SK-N-SH (cell line): ENCODE measurements around the gene PIAS1. TPM values are rescaled to one million over a fixed set of nuclear protein-coding genes. Genes with fewer than 3 reads are reported as not detected.

Experiments used
- CTCF ChIA-PET: fragments of 300-600, 350-600 bp; formaldehyde crosslinking; extraction: SDS; loops from one replicate; lab custom pipeline; 2021; lab: Yijun Ruan, JAX
- POLR2A ChIA-PET: fragments of 350-600 bp; sonication (Branson Sonifier 250); formaldehyde crosslinking; extraction: SDS; loops from one replicate; lab custom pipeline; 2020; ENCODE audit warnings: antibody characterized with exemption, inconsistent platforms; lab: Yijun Ruan, JAX
- DNase-seq: peaks from one replicate; pipeline ENCODE4 v3.0.0; 2012
- H2AFZ ChIP-seq: fragments of 200-600 bp; sonication (generic); 2 replicates; pipeline ENCODE4 v1.8.1; 2016; ENCODE audit warnings: antibody characterized with exemption, mild to moderate bottlenecking, low read depth
- H3F3A ChIP-seq: fragments of 200-600 bp; sonication (generic); replicated peaks from 2 replicates; pipeline ENCODE3; 2016; ENCODE audit warnings: antibody characterized with exemption, mild to moderate bottlenecking; ENCODE audit not compliant: insufficient read depth
- H3K27ac ChIP-seq, 2 experiments: fragments of 200-500 bp in 1 of 2; fragments of 200-600 bp in 1 of 2; sonication (Bioruptor generic) in 1 of 2; sonication (generic), shearing (Covaris generic) in 1 of 2; 2 replicates each; pipeline versions ENCODE4 v1.5.1 to v1.6.1; 2014 to 2016; ENCODE audit warnings: low read depth in 2 of 2, inconsistent platforms in 1 of 2, low read length in 1 of 2, mild to moderate bottlenecking in 1 of 2, mixed read lengths in 1 of 2
- H3K27me3 ChIP-seq: fragments of 200-600 bp; sonication (generic), shearing (Covaris generic); 2 replicates; pipeline ENCODE4 v1.6.1; 2016; ENCODE audit warnings: mixed run types; ENCODE audit not compliant: insufficient read depth
- H3K36me3 ChIP-seq, 2 experiments: fragments of 200-500 bp in 1 of 2; fragments of 200-600 bp in 1 of 2; sonication (Bioruptor generic) in 1 of 2; sonication (generic) in 1 of 2; replicated peaks in 1 of 2; 2 replicates each; pipeline versions ENCODE3 to v1.5.1; 2014 to 2016; ENCODE audit warnings: low read length in 1 of 2, mild to moderate bottlenecking in 1 of 2; ENCODE audit not compliant: insufficient read depth in 2 of 2, control insufficient read depth in 1 of 2
- H3K4me1 ChIP-seq, 2 experiments: fragments of 200-500 bp in 1 of 2; fragments of 200-600 bp in 1 of 2; sonication (Bioruptor generic) in 1 of 2; sonication (generic), shearing (Covaris generic) in 1 of 2; 2 replicates each; pipeline versions ENCODE4 v1.5.1 to v1.6.1; 2014 to 2016; ENCODE audit warnings: low read depth in 1 of 2, low read length in 1 of 2, mixed run types in 1 of 2; ENCODE audit not compliant: insufficient read depth in 2 of 2, control insufficient read depth in 1 of 2
- H3K4me2 ChIP-seq: fragments of 200-600 bp; sonication (generic), shearing (Covaris generic); 2 replicates; pipeline ENCODE4 v1.6.1; 2017; ENCODE audit warnings: mixed run types
- H3K4me3 ChIP-seq, 2 experiments: fragments of 200-500 bp in 1 of 2; fragments of 200-600 bp in 1 of 2; sonication (Bioruptor generic) in 1 of 2; sonication (generic), shearing (Covaris generic) in 1 of 2; 2 replicates each; pipeline versions ENCODE4 v1.5.1 to v1.8.1; 2014 to 2016; ENCODE audit warnings: low read depth in 2 of 2, inconsistent platforms in 1 of 2, low read length in 1 of 2, mild to moderate bottlenecking in 1 of 2, mixed read lengths in 1 of 2, moderate library complexity in 1 of 2
- H3K79me2 ChIP-seq: fragments of 200-600 bp; sonication (generic); 2 replicates; pipeline ENCODE4 v1.8.1; 2017; ENCODE audit warnings: mild to moderate bottlenecking; ENCODE audit not compliant: insufficient read depth
- H3K9ac ChIP-seq: fragments of 200-600 bp; sonication (generic); 2 replicates; pipeline ENCODE4 v1.6.1; 2017; ENCODE audit warnings: mixed run types
- H3K9me2 ChIP-seq: fragments of 200-600 bp; sonication (generic); 2 replicates; pipeline ENCODE4 v1.6.1; 2017; ENCODE audit warnings: mixed run types
- H3K9me3 ChIP-seq: fragments of 200-600 bp; sonication (generic); 2 replicates; pipeline ENCODE4 v1.6.1; 2017; ENCODE audit warnings: mixed run types, mild to moderate bottlenecking, moderate library complexity
- H4K20me1 ChIP-seq: fragments of 200-600 bp; sonication (generic); 2 replicates; pipeline ENCODE4 v1.6.1; 2017; ENCODE audit warnings: mild to moderate bottlenecking, mixed run types; ENCODE audit not compliant: insufficient read depth
- EZH2phosphoT487 ChIP-seq: fragments of 200-600 bp; sonication (generic); IDR thresholded peaks from 2 replicates; pipeline ENCODE4 v1.6.1; 2017; ENCODE audit warnings: low read depth, mixed run types, mild to moderate bottlenecking, antibody characterized with exemption, moderate library complexity, borderline replicate concordance
- JUND ChIP-seq: IDR thresholded peaks from 2 replicates; pipeline ENCODE4 v1.4.0; 2012
- MEF2A ChIP-seq: IDR thresholded peaks from 2 replicates; pipeline ENCODE4 v1.4.0; 2012; ENCODE audit warnings: low read depth, borderline replicate concordance
- NRF1 ChIP-seq: IDR thresholded peaks from 2 replicates; pipeline ENCODE4 v1.6.1; 2012; ENCODE audit warnings: low read depth, mild to moderate bottlenecking, low read length
- RCOR1 ChIP-seq: fragments of 150-350 bp; IDR thresholded peaks from 2 replicates; pipeline ENCODE4 v1.6.1; 2017; ENCODE audit warnings: antibody characterized with exemption, low read length
- WGBS: methylation state at CpG from one replicate; pipeline ENCODE4 v1.1.6; 2017; ENCODE audit warnings: low lambda C conversion rate; 5-methylcytosine and 5-hydroxymethylcytosine counted together
- polyA plus RNA-seq, 3 experiments: library from polyadenylated mRNA; depleted of rRNA; stranded (reverse); fragments of >200 nt; gene quantifications; 2 replicates each; pipeline ENCODE4 v1.2.3, GENCODE V29; 2012
- TF ChIP-seq, protein P1 (sequence below): IDR thresholded peaks from 2 replicates; pipeline ENCODE4 v1.4.0; 2012; ENCODE audit warnings: low read depth, borderline replicate concordance
- TF ChIP-seq, protein P2 (sequence below): IDR thresholded peaks from 2 replicates; pipeline ENCODE4; 2012
- TF ChIP-seq, protein P3 (sequence below): fragments of 150-350 bp; IDR thresholded peaks from 2 replicates; pipeline ENCODE4 v1.6.1; 2017; ENCODE audit warnings: antibody characterized with exemption, low read length, low read depth, borderline replicate concordance
- TF ChIP-seq, protein P4 (sequence below): fragments of 200-600 bp; sonication (generic); IDR thresholded peaks from 2 replicates; pipeline ENCODE4 v1.6.1; 2017; ENCODE audit warnings: antibody characterized with exemption, mild to moderate bottlenecking, moderate library complexity
- TF ChIP-seq, protein P5 (sequence below): fragments of 150-350 bp; IDR thresholded peaks from 2 replicates; pipeline ENCODE4 v1.6.1; 2016; ENCODE audit warnings: mild to moderate bottlenecking, low read depth, low read length

Gene PIAS1
- polyA plus RNA-seq, 1 of the 3 experiments (the other 2 are of a cell fraction): 9.0 TPM

DNA sequence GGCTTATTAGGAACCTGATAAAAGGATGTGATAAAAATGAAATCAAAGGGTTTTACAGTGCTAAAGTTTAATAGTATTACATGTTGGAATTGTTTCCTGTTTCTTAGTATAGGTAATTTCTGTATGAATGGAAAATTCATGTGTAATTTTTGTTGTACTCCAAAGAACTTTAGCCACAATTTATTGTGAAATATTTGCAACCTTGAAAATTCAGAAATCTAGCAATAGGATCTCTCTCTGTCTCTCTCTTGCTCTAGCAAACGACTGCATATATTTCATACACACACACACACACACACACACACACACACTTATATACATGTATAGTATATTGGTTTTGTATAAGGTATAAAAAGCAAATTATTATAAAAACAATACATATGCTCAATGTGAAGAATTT, 59.6 kb downstream of the PIAS1 start:
- Histone ChIP-seq H3F3A (peaks cover 4% of the 10 kb centered on the region), H3K79me2 (peaks cover 79% of the 10 kb centered on the region), H3K27ac (peak overlapping the region; percentile 44 to 54; a peak in 2 of 4 replicates), H3K36me3 (no peaks in the 10 kb centered on the region), H2AFZ (no peak overlapping the region), H3K9me2 (no peaks in the 10 kb centered on the region), H3K4me1 (peaks cover 9 to 11% of the 10 kb centered on the region in 2 experiments; a peak in 3 of 4 replicates), H3K9ac (peak overlapping the region; percentile 53; the same call in 1 of the 2 replicates), H3K27me3 (no peaks in the 10 kb centered on the region), H4K20me1 (no peaks in the 10 kb centered on the region; the same call in 1 of the 2 replicates)
- POLR2A ChIA-PET: interaction anchor here (0.8 kb wide), 1 partner anchor 80 kb away, joined by 3 read pairs; no protein-coding TSS in a partner anchor
- 59% methylated on average over 1 of the region's 1 CpG for WGBS
- TF ChIP-seq NRF1 (no peak), JUND (no peak), EZH2phosphoT487 (no peak), MEF2A (no peak), RCOR1 (no peak)
- TF ChIP-seq, protein P1, sequence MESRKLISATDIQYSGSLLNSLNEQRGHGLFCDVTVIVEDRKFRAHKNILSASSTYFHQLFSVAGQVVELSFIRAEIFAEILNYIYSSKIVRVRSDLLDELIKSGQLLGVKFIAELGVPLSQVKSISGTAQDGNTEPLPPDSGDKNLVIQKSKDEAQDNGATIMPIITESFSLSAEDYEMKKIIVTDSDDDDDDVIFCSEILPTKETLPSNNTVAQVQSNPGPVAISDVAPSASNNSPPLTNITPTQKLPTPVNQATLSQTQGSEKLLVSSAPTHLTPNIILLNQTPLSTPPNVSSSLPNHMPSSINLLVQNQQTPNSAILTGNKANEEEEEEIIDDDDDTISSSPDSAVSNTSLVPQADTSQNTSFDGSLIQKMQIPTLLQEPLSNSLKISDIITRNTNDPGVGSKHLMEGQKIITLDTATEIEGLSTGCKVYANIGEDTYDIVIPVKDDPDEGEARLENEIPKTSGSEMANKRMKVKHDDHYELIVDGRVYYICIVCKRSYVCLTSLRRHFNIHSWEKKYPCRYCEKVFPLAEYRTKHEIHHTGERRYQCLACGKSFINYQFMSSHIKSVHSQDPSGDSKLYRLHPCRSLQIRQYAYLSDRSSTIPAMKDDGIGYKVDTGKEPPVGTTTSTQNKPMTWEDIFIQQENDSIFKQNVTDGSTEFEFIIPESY: no peak
- TF ChIP-seq, protein P2, sequence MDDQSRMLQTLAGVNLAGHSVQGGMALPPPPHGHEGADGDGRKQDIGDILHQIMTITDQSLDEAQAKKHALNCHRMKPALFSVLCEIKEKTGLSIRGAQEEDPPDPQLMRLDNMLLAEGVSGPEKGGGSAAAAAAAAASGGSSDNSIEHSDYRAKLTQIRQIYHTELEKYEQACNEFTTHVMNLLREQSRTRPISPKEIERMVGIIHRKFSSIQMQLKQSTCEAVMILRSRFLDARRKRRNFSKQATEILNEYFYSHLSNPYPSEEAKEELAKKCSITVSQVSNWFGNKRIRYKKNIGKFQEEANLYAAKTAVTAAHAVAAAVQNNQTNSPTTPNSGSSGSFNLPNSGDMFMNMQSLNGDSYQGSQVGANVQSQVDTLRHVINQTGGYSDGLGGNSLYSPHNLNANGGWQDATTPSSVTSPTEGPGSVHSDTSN: no peak
- TF ChIP-seq, protein P3, sequence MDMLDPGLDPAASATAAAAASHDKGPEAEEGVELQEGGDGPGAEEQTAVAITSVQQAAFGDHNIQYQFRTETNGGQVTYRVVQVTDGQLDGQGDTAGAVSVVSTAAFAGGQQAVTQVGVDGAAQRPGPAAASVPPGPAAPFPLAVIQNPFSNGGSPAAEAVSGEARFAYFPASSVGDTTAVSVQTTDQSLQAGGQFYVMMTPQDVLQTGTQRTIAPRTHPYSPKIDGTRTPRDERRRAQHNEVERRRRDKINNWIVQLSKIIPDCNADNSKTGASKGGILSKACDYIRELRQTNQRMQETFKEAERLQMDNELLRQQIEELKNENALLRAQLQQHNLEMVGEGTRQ: no peak
- TF ChIP-seq, protein P4, sequence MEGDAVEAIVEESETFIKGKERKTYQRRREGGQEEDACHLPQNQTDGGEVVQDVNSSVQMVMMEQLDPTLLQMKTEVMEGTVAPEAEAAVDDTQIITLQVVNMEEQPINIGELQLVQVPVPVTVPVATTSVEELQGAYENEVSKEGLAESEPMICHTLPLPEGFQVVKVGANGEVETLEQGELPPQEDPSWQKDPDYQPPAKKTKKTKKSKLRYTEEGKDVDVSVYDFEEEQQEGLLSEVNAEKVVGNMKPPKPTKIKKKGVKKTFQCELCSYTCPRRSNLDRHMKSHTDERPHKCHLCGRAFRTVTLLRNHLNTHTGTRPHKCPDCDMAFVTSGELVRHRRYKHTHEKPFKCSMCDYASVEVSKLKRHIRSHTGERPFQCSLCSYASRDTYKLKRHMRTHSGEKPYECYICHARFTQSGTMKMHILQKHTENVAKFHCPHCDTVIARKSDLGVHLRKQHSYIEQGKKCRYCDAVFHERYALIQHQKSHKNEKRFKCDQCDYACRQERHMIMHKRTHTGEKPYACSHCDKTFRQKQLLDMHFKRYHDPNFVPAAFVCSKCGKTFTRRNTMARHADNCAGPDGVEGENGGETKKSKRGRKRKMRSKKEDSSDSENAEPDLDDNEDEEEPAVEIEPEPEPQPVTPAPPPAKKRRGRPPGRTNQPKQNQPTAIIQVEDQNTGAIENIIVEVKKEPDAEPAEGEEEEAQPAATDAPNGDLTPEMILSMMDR: no peak
- TF ChIP-seq, protein P5, sequence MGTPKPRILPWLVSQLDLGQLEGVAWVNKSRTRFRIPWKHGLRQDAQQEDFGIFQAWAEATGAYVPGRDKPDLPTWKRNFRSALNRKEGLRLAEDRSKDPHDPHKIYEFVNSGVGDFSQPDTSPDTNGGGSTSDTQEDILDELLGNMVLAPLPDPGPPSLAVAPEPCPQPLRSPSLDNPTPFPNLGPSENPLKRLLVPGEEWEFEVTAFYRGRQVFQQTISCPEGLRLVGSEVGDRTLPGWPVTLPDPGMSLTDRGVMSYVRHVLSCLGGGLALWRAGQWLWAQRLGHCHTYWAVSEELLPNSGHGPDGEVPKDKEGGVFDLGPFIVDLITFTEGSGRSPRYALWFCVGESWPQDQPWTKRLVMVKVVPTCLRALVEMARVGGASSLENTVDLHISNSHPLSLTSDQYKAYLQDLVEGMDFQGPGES: no peak
- TF ChIP-seq, all 33 proteins: peak for 0
- Histone ChIP-seq H3K9me3 (no peaks in the 10 kb centered on the region), H3K4me2 (peak overlapping the region; percentile 81), H3K4me3 (peak overlapping the region; percentile 38 to 56; a peak in 3 of 4 replicates)
- DNase-seq: no peak
- CTCF ChIA-PET: interaction anchor here (1.2 to 3.4 kb wide), 2 partner anchors 41 to 250 kb away, joined by 3 to 13 read pairs; no protein-coding TSS in a partner anchor
